C4-2B (cell line): ENCODE results near the gene DRC3.
A peak's percentile ranks its signal among the peaks of the same experiment; 100 is the strongest.

ENCODE experiments used
- H3K27ac ChIP-seq: fragments of 450-650 bp; 2 replicates; pipeline ENCODE4 v1.5.1; 2017
- CTCF ChIP-seq: fragments of 450-650 bp; conservative IDR thresholded peaks from 2 replicates; pipeline ENCODE4 v1.5.1; 2017; ENCODE audit warnings: mild to moderate bottlenecking
- ZFX ChIP-seq: fragments of 450-650 bp; IDR thresholded peaks from 2 replicates; pipeline ENCODE4 v1.6.1; 2017

DRC3 gene

GRCh38 chr17:18059283-18059682 is 86.6 kb downstream of the DRC3 start:
- H3K27ac ChIP-seq = no peak overlapping the region; the same call in 1 of the 2 replicates
- TF ChIP-seq CTCF (no peak), ZFX (no peak)

- no peak for TF ChIP-seq CTCF
- TF ChIP-seq ZFX = no peak
- no peak overlapping the region for H3K27ac ChIP-seq
Measured at GRCh38 chr17:18064053-18064452, 91.4 kb downstream of the DRC3 start.

GRCh38 chr17:18065546-18065945 is 92.9 kb downstream of the DRC3 start:
- H3K27ac ChIP-seq = peak overlapping the region; percentile 7
- TF ChIP-seq CTCF = no peak
- TF ChIP-seq ZFX = no peak
